SIG-M5 (cell line): Measurements from ENCODE around the gene EYA4.

Experiments used
- DNase-seq: peaks from one replicate; lab custom pipeline; 2025; lab: John Stamatoyannopoulos, UW

Gene EYA4

GRCh38 chr6:133242637-133243585 lies 1.8 kb downstream of the EYA4 start:
- DNase-seq, result no peak

DNA sequence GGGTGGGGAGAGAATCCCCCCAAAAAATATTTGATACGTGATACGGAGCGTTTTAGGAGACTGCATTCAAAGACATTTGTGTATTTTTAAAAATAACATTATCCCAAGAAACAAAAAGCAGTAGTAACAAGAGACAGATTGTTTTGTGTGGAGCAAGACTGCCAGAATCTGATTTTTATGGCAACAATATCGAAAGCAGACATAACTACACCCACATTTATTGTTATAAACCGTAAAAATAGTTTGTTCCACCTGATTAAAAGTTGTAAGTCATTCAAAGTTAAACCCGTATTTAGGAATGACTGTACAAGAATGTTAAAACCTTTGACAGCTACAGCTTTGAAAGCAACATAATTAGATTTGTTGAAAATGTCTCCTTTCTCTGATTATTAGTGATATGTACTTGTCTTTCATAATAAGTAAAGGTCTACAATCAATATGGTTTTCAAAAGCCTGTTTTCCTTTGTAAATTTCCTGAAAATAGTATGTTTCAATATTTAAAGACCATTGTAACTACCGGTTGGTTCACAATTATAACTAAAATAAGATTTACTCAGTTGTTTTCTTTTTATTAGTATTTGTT lies 2.7 kb downstream of the EYA4 start:
- no peak for DNase-seq

GRCh38 chr6:133244519-133244918 lies 3.4 kb downstream of the EYA4 start:
- no peak for DNase-seq

DNA sequence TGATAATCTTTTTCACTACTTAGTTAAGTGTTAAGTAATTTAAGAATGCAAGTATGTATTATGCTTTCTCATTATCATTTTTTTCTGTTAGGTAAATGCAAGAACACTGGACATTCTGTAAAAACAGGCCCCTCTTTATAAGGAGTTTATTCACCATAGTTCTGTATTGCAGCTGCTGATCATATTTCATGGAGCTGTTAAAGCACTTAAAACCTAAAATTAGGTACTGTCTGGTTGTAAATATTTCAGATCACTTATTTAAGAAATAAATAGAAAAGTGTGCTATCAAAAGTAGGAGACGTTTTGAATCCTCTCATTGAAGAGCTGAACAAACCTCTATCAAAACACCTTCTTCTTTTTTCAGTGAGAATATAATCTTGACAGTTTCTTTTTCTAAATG lies 3.9 kb downstream of the EYA4 start:
- DNase-seq, result no peak

GRCh38 chr6:133245422-133245903 lies 4.3 kb downstream of the EYA4 start:
- DNase-seq, result no peak

DNA sequence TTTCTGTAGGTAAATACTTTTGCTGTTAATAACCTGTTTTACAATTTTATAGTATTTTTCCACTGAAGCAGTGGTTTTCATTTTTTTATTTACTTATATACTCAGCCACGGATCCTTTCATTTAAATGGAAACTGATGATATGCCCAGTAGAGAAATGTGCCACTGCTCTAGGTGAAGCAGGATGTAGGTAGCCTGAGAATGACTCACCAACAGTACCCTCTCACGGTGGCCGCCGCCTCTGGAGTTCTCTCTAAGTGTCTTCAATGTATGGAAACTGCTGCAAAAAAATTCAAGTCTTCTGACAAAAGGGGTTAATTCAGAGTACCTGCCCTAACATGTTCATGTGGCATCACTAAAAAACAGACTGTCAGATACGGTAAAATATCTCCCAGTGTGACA lies 6.4 kb downstream of the EYA4 start:
- no peak for DNase-seq

DNA sequence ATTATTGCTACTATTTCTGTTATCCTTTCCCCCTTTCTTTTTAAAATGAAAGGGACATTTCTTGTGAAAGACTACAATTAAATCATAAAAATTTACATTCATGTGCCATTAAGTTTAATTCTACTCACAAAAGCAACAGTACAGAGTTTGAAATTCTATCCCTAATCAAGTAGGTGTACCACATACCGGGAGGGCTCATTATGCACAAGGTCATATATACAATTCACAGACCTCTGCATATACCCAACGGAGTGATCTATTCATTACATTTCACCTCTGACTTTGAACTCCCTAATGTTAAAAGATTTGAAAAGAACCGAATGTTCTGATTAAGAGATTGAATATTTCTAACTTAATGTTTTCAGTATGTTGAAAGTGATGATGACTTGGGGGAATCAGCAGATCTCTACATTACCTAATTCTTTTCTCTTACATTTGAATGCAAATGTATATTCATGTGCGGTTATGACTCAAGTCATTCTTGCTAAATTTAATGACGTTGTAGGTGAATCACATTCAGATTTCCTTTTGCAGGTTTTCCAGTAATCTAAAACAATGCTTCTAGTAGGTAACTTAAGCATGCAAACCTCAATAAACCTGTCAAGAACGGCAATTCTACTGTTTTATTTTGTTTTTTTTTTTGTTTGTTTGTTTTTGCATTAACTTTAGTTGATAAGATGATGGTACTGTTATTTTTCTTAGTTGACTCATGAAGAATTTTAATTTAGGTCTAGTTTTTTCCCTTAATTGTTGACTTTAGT lies 7.3 kb downstream of the EYA4 start:
- no peak for DNase-seq

DNA sequence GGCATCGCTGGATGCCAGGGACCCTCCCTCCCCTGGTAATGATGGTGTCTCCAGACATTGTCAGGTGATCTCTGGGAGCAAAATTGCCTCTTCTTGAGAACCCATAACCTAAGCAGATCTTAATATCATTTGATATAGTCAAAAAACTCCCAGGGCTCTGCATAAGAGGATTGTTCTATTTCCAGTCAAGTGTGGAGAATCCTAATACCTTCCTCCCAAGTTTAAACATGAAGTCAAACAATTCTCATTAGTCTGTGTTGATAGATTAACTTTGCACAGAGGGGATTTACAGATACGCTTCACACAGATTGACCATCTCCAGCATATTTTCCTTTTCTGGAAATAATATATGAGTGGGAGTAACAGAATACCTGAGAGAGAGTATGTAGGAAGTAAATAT lies 10.5 kb downstream of the EYA4 start:
- DNase-seq, result no peak

- no peak for DNase-seq
These were observed 13.5 kb downstream of the EYA4 start for GRCh38 chr6:133254552-133255228.

DNA sequence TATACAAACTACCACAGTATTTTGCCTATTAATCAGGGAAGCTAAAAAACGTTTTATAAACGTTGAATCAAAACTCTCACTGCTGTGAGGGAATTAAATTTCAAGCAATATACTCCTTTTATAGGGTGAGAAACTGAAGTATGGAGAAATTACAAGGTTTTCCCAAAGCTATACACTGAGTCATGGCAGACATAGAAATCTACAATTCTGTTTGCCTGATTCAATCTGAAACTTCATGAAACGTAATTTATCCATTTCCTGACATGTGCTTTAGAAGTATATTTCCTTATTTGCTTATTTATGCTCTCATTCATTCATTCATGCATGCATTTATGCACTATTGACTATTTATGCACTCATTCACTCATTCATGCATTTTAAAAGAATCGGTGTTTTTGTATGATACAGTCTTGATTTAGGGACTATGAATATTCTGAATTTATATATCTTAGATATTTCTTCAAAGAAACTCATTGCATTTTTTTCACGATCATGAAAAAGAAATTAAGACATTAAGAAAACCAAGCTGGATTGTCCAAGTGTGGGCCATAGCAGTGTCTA lies 16.5 kb downstream of the EYA4 start:
- no peak for DNase-seq

DNA sequence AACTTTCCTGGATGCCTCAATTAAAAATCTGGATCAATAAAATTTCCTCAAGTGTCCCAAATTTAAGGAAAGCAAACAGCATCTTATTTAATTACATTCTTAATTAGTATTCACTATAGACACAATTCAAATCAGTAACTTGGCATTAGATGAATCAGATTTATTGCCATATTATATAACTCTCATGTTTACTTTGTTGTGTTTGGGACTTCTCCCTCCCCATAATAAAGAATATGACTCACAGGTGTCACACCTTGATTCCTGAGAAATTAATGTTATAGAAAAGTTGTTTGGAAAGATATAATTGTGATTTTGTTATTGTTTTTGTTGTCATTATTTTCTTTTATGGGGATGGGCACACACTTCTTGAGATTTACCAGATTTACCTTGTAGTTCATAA lies 18.4 kb downstream of the EYA4 start:
- DNase-seq, result no peak

DNA sequence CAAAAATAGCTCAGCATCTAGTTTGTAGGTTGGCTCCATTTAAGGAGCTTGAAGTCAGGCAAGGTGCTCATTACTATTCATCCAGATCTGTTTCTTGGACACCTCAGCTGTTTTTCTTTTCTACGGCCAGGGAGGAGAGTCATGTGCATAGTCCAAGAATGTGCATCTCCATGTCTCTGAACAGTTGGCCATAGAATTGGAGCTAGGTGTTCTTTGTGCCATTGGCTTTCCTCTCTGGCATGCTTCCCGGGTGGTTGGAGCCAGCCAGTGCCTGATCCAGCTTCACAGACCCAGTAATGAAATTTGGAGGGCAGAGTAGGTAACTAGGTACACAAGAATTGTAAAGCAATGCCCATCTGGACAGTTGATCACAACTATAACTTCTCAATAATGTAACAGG lies 21.6 kb downstream of the EYA4 start:
- no peak for DNase-seq

DNA sequence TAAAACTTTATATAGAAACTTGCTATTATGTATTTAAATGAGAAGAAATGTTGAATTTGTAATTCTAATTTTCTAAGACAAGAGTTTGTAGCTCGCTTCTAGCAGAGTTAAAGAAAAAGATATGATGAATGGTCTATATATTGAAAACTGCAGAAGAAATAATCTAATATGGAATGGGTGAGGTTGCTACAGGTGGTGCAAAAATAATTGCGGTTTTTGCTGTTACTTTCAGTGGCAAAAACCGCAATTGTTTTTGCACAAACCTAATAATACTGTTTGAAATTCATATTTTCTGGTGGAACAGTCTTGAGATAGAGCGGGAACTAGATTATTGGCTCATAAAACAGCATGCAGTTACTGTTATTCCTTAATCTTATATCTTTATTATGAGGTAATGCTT lies 23.9 kb downstream of the EYA4 start:
- DNase-seq, result no peak

DNA sequence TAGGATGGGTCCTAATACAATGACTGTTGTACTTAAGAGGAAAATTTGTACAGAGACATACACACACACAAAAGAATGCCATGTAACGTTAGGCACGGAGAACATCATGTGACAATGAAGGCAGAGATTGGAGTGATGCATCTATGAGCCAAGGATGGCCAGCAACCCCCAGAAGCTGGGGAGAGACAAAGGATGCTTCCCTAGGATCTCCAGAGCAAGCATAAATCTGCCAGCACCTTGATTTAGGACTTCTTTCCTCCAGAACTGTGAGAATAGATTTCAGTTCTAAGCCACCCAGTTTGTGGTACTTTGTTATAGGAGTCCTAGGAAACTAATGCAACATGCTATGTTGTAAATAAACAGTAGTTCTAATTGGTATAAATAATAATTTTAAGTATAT lies 25.0 kb downstream of the EYA4 start:
- no peak for DNase-seq

DNA sequence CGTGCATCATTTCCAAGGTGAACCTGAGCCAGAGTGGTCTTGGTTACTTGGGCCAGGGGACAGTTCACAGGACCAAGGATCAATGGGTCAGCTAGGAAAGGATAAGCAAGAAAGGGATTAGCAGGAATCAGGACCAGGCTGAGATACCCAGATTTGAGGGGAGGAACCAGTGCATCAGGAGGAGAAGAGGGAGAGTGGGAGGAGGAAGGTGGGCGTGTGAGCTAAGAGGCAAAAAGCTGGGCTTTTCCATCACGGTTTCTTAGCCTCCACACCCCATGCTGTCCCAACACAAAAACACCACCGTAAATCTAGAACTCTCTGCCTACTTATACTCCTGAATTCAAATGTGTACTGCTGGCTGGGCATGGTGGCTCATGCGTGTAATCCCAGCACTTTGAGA lies 27.5 kb downstream of the EYA4 start:
- no peak for DNase-seq

DNA sequence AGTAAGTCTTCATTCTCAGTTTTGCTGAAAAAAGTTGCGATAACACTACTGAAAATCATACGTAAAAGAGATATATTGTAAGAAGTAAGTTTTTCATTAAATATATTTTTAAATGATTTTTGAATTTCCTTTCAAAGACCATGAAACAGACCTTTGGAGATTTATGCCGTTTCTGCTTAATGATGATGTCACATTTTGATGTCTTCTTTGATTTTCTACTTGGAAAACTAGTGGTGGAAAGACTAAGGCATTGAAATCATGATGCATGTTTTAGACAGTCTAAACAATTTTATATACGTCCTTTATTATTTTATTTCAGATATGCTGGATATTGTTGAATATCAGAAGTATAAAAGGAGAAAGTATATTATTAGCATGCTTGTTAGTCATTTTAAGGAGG lies 33.7 kb downstream of the EYA4 start:
- DNase-seq, result no peak

GRCh38 chr6:133275213-133275612 lies 34.1 kb downstream of the EYA4 start:
- DNase-seq, result no peak

DNA sequence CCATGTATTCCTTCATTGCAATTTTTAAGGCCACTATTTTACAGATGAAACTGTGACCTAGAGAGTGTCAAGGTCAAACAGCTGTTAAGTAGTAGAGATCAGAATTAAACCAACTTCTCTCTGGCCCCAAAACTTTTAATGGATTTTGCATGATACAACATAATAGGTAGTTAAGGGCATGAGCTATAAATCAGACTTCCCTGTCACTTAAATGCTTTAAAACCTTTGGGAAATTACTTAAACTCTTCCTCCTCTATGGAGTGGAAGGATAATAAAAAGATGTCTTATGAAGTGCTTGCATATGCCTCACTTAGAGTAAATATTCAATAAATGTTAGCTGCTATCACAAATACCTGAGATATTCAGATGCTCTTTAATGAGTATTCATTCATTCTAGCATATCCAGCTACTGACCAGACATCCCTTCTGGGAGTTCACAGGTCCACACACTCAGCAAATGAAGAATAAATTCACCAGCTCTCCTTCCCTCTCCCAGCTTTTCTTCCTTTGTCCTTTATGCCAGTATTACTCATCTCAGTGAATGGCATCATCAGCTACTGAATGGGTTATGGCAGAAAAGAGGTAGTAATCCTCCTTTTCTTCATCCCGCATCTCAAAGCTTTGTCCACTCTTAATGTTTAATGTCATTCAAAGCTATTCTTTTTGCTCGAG lies 36.2 kb downstream of the EYA4 start:
- no peak for DNase-seq

GRCh38 chr6:133277900-133278545 lies 36.9 kb downstream of the EYA4 start:
- DNase-seq, result no peak

DNA sequence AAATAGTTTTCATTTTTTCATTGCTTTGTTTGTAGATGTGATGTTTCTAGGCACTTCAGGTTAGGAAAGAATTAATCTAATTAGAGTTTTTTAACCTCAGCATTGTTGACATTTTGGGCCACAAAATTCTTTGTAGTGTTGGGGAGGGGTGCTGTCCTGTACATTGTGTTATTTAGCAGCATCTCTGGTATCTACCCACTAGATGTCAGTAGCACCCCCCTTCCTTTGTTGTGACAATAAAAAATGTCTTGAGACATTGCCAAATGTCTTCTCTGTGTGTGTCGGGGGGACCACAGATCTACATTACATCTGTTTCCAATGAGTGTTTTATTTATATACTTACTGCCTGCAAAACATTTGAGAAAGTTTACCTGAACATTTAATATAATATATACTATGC lies 45.6 kb downstream of the EYA4 start:
- no peak for DNase-seq

DNA sequence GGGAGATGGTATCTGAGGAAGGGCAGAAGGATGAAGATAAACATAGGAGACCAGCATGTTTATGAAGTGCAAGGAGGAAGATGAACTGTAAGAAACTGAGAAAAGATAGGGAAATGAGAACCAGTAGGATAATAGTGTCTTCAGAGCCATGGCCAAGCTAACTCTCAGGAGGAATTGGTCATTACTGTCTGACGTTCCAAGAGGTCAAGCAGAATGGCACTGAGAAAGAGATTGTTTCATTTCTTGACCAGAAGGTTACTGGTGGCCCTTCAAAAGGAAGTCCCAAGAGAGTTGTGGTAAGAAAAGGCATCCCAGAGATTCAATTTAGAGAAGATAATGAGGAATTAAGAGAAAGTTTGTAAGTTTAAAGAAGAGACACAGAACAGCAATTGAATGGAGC lies 47.5 kb downstream of the EYA4 start:
- DNase-seq, result no peak
